GM18867 (cell line): Measurements from ENCODE around the gene UBN1.

Source experiments
- ATAC-seq: cut with Tn5 transposase; IDR thresholded peaks from one replicate; pipeline ENCODE4 v1.9.1; 2021; ENCODE audit warnings: mild to moderate bottlenecking, moderate library complexity; ENCODE audit not compliant: unreplicated experiment

Gene UBN1, protein sequence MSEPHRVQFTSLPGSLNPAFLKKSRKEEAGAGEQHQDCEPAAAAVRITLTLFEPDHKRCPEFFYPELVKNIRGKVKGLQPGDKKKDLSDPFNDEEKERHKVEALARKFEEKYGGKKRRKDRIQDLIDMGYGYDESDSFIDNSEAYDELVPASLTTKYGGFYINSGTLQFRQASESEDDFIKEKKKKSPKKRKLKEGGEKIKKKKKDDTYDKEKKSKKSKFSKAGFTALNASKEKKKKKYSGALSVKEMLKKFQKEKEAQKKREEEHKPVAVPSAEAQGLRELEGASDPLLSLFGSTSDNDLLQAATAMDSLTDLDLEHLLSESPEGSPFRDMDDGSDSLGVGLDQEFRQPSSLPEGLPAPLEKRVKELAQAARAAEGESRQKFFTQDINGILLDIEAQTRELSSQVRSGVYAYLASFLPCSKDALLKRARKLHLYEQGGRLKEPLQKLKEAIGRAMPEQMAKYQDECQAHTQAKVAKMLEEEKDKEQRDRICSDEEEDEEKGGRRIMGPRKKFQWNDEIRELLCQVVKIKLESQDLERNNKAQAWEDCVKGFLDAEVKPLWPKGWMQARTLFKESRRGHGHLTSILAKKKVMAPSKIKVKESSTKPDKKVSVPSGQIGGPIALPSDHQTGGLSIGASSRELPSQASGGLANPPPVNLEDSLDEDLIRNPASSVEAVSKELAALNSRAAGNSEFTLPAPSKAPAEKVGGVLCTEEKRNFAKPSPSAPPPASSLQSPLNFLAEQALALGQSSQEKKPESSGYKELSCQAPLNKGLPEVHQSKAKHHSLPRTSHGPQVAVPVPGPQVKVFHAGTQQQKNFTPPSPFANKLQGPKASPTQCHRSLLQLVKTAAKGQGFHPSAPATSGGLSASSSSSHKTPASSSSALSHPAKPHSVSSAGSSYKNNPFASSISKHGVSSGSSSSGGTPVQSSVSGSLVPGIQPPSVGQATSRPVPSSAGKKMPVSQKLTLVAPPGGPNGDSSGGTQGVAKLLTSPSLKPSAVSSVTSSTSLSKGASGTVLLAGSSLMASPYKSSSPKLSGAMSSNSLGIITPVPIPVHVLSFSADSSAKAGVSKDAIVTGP (N-terminal part only)

DNA sequence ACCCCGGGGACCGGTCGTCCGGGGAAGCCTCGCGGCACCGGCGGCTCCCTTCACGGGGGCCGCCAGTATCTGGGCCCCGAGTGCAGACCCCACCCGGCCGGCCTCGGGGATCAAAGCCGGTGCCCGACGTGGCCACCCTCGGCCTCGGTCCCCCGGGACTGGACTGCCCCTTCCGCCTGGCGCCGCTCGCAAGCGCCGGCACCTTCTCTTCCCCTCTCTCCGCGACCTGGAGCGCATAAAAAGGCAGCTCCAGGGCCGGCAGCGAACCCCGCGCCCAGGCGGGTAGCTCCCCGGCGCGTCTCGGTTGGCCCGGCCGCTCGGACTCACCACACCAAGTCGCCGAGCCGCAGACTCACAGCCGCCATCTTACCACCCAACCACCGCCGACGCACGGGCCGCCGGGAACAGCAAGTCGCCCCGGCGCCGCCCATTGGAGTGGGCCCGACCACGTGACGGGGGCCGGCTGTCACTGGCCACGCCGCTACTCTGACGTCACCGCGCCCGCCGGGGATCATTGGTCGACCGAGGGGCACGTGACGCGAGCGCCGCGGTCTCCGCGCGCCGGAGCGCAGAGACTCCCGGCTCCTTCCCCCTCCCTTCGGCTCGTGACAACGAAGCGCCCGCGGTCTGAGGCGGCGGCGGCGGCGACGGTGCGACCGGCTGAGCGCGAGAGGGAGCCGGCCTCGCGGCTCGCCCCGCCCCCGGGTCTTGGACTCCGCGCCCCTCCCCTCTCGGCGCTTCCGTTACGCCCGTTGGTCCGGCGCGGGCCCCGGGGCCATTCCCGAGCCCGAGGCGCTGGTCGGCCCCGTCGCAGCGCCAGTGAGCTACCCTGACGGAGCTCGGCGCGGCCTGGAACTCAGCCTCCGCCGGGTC is at the start of gene UBN1, which contains the start of gene GLYR1:
TSS of gene UBN1 (plus strand) at position 581 of the 873 bp plus-strand sequence. CDS start 5,437 bp downstream, outside the sequence.
TSS of gene GLYR1 (minus strand) at position 388 of the 873 bp plus-strand sequence. CDS start at position 365, 23 bp downstream.
- ATAC-seq = peak; percentile 83

DNA sequence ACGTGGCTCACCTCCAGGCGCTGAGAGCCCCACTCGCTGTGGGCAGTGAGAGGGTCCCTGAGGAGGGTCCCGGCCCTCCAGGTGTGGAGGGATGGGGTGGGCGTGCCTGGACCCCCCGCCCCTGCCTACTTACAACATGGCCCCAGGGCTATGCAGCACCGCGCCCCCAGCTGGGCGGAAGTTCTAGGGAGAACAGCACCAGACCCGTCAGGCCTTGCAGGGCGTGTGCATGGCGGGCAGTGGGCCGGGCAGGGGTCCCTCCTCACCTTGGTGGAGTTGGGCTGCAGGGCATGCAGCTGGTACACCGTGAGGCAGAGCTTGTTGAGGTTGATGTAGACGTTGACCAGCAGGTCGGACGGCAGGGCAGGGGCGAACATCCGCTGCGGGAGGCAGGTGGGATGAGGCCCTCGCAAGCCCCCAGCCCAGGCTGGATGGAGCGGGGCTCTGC is 49.5 kb upstream of the UBN1 start:
- no peak for ATAC-seq

DNA sequence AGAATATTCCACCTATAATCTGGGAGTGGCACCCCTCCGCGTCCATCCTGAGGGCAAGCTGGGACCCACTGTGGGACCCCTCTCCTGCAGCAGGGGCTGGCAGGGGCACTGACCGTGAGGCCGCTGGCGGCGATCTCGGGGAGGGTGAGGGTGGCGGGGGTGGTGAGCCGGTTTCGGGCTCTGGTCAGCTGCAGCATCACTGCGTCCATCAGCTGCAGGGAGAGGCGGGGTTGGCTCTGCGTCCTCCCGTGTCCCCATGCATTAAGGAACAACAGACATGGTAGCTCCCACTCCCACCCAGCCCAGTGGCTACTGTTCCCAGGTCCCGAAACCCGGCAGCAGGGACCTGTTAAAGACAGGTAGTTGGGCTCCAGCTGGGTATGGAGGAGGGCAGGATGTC is 48.8 kb upstream of the UBN1 start:
- no peak for ATAC-seq

DNA sequence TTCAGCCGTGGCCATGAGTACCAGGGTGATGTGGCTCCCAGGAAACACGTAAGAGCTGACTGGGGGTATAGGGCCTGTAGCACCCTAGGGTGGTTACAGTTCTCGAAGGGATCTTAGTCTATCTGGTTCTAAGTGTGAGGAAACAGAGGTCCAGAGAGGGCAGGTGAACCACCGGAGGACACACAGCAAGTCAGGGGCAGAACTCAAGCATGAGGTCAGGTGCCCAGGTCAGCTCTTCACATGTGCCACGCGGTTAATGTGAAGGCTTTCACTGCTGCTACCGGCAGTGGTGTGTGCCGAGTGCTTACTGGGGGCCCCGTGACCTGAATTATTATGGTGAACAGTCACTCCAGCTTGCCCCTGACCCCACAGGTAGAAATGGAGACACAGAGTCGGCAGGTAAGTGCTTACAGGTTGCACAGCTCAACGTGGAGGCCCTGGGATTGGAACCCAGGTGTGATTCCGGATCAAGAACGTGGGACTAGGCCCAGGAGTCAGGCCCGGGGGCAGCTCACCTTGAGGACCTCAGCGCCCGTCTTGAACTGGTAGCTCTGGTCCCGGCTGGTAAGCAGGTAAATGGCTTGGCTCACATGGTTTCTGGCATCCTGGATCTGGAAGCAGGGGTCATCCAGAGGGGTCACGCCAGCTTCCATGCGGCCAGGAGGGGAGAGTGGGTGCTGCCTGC is 48.0 kb upstream of the UBN1 start:
- no peak for ATAC-seq

DNA sequence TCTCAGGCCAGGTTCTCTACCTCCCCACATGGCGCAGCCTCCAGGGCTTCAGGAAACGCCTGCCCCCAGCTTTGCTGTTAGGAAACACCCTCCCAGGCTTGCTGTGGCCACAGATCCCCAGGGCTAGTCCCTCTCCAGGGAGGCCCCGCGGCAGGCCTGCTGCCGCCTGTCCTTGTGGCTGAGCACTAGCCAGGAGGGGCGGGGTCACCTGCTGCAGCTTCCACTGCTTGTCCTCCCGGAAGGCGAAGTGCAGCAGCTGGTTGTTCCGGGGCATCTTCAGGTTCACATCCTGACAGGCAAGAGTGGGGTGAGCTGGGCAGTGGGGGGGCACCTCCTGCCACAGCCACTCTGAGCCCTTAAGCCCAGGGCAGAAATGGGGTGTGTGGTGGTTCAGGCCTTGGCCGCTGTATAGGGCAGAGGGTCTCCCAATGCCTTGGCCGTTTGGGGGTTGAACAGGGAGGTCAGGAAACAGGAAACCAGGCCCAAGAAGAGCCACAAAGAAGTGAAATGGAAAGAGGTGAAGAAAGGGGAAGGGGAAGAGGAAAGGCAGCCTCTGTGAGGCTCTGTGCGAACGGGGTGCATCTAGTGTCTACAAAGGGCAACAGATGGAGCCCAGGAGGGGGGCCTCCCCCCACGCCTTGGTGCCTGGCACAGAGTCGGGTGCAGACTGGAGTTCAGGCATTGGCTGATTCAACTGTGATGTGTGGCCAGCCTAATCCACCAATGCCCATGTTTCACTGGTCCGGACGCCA is 46.8 kb upstream of the UBN1 start:
- ATAC-seq = no peak

DNA sequence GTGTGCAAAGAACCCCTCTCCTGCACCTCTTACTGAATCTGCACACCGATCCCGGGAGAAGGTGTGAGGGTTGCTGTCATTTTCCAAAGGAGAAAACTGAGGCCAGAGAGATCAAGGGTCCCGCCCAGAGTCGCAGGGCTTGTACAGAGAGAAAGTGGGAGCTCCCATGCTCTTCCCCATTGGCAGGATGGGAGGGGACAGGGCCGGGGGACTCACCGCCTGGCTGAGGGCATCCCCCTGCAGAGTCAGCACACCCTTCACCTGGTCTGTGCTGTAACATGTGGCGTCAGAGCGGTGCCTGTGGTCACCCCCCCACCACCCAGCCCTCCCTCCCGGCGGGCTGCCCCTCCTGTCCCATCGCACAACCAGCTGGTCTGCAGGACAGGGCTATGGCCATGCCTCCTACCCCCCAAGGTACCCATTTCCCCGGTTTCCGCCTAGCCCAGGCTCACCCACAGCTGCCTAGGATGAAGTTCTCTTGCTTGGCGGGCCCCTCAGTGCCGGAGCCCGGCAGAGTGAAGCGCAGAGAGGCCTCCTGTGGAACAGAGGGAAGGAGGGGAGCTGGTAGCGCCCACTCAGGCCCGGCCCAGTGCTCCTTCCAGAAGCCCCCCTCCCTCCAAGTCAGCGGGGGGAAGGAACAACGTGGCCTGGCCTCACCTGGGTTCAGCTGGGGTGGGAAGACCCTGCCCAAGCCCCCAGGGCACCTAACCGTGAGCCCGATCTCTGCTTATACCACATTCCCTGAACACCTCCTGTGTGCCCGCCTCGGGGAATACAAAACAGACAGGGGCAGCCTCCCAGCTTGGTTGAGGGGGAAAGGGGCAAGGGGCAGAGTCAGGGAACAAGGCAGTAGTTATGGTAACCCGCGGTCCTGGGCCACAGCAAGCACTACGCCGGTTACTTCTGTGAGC is 46.0 kb upstream of the UBN1 start:
- ATAC-seq = no peak

DNA sequence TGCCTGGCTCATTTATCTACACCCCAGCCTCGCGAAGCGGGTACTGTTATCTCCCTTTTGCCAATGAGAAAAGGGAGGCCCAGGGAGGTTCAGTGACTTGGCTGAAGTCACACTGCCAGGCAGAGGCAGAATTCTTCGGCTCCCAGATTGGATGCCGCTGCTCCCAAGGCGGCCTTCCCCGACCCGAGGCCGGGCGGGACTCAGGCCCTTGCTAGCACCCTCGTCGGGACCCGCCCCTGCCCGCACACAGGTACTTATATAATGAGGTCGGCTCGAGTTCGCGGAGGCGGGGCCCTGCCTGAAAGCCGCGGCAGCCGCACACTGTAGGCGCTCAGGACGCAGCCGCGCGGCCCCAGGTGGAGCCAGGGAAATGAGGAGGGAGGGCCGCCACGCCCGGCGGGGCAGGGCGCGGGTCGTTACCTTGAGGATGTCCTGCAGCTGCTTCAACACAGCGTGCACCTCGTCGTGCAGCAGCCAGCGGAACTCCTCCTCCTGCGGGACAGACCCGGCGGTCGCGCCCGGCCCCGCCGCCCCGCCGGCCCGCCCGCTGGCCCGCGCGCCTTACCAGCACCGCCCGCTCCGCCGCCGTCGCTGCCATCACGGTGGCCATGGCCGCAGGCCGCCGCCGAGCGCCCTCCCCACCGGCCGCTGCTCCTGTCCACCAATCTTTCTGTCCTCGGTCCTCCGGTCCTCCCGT is 45.2 kb upstream of the UBN1 start, which contains the start of gene ROGDI:
TSS of gene ROGDI (minus strand) at position 672 of the 697 bp plus-strand sequence. CDS start at position 610, 62 bp downstream.
- peak; percentile 55 for ATAC-seq

DNA sequence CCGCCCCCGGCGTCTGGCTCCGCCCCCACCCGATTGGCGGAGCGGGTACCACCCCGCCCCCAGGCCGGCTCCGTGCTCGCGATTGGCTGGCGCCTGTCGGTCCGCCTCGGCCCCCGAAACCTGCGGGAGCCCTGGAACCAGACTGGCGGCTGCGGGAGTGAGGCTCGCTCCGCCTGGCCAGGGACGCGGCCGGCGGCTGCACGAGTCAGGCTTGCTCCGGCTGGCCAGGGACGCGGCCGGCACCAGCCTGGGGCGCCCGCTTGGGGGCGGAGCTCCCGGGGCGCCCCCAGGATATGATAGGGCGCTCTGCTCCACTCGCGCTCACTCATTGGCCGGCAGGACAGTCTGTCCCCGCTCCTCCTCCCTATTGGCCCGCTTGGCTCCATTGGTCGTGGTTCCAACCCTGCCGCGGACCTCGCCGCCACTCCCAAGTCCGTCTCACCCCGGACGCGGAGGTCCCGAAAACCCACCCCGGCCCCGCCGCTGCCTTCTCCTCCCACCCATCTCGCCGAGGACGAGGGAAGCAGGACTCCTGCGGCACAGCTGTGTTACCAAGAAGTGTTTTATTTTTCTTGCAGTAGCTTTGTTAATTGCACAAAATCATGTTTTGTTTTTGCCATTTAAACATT is 44.5 kb upstream of the UBN1 start:
- ATAC-seq = peak; percentile 91

DNA sequence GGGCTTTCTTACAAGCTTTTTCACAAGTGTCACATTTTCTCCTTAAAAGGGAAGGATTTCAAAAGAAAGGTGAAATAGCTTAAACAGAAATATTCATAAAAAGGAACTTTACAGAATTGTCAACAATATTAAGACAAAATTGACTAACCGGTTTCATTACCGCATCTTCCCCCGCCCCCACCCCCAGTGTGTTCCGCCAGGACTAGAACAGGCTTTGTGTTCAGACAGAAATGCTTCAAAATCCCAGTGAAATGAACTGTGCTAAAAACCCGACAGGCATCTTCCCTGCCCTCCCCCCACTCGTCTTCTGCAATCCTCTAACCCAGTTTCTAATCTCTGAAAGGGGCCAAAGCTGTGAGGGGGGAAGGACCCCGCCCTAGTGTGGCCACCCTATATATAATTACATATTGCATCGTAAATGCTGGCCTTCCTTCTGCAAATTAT is 43.9 kb upstream of the UBN1 start:
- ATAC-seq = no peak

DNA sequence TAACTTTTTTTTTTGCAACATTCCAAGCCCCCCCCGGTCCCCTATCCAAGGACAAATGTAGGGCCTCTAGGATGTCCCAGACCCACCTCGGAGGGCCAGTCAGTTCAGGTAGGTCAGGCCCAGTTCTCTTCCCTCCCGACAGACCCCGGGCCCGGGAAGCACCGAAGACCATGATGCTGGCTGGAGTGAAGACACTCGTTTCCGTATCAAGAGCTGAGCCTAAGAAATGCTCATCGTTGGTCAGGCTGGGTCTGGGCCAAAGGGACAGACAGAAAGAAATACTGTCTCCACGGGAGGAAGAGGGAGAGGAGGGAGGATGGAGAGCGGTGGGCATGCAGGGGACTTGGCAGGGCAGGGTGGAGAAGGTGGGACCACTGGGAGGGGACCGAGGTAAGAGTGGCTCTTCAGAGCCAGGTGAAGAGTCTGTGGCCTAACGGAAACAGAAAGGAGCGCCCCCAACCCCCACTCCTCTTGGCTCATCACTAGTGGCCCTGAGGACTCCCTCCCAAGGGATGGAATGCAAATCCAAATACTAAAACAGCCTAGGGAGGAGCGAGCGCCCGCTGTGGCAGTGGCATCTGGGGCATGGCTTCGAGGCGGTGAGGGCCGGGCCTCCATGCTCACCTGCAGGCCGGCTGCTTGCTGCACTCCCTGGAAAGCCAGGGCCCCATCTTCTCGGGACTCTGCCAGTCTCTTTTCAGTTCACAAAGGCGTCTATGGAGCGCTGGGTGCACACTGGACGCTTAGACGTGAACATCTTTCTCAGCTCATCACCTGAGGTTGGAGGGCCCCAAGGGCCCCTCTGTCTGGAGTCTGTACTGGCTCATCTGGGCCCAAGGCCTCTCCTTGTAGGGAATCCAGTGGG is 43.2 kb upstream of the UBN1 start:
- ATAC-seq = no peak

DNA sequence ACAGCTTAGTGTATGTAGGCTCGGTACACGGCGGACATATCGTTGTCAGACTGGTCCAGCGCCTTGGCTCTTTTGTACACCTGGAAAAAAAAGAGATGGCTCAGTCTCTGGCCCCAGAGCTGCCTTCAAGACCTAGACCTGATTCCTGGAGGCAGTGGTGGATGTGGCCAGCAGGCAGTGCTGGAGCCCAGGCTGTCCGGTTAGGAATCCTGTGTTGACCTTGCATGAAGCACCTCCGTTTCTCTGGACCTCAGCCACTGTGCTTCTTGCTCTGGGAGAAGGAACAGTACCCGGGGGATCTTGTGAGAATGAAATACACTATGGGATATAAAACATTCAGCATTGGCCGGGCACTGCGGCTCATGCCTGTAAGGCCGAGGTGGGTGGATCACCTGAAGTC is 42.0 kb upstream of the UBN1 start:
- ATAC-seq = no peak

DNA sequence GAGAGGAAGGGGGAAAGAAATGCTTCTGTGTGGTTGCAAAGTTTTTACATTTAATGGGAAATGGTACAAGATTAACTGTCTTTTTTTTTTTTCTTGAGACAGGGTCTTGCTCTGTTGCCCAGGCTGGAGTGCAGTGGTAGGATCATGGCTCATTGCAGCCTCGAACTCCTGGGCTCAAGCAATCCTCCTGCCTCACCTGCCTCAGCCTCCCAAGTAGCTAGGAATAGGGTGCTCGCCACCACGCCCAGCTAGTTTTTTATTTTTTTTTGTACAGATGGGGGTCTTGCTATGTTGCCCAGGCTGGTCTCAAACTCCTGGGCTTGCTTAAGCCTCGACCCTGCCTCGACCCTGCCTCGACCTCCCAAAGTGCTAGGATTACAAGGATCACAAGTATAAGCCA is 41.0 kb upstream of the UBN1 start:
- no peak for ATAC-seq

DNA sequence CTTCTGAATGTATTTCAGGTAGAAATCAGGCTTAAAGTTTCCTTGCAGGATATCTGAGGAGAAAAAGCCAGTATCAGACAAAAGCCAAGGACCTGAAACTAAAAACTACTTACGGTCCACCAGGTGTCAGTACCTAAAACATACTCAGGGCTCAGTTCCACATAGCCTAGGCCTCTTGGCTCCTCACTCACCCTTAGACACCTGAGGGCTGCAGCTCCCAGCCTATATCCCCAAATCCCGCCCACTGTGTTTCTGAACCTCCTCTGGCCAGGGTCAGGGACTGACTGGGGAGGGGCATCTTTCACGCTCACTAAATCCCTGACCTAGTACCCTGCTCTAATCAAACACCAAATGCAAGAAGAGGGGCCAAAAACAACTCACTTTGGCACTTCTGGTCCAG is 36.0 kb upstream of the UBN1 start:
- ATAC-seq = no peak

DNA sequence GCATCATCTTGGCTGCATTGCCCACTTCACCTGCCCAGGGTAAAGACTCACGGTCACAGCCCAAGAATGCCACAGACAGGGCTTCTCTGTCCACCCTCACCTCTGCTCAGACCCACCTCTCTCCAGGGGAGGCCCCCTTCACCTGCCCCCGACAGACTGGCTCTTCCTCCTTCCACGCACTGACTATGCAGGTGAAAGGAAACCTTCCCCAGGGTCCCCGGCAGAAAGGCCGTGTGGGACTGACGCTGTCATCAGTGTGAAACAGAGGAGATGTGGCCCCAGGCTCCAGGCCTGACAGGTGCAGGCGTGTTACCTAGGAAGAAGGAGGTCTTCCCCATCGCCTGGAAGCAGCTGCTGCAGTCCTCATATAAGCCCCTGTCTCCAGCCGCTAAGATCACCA is 35.5 kb upstream of the UBN1 start:
- ATAC-seq = no peak

DNA sequence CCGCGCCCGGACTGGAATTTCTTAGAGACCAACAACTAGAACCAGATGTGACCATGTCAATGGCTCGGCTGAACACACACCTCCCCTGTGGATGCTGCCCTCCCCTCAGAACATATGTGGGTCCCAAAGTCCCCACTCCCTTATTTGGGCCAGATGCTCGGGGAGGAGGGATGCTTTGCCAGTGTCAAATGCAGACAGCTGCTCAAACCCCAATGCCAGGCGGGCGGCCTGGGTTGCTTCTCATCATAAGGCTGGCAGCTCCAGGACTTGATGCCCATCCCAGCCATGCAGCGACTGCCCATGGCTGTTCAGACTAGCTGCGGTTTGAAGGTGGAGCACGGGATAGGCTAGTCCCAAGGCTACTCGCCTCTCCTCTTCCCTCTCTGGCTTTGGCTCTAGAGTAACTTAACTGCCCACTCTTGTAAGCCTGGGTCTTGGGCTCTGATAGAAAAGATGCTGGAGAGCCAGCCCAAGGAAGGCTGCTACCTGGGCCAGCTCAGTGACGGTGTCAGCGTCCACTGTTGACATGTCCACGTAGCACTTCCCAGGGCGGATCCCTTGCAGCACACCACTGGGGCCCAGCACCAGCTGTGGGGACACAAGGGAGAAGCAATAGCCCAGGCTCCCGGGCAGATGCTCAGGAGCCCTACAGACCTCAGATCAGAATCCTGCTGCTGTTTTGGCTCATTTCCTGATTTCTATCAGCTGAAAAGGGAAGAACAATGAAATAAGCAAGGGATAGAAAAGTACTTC is 33.9 kb upstream of the UBN1 start:
- ATAC-seq = no peak
